ENCODE measurements around the gene TMEM183A.
A peak's percentile ranks its signal among the peaks of the same experiment; 100 is the strongest.

Gene TMEM183A

GRCh38 chr1:203046984-203047630, 39.9 kb downstream of the TMEM183A start:
- DNase-seq = no peak

GRCh38 chr1:203048086-203048485, 40.9 kb downstream of the TMEM183A start:
- no peak for DNase-seq

GRCh38 chr1:203048555-203049051, 41.4 kb downstream of the TMEM183A start:
- no peak for DNase-seq

DNA sequence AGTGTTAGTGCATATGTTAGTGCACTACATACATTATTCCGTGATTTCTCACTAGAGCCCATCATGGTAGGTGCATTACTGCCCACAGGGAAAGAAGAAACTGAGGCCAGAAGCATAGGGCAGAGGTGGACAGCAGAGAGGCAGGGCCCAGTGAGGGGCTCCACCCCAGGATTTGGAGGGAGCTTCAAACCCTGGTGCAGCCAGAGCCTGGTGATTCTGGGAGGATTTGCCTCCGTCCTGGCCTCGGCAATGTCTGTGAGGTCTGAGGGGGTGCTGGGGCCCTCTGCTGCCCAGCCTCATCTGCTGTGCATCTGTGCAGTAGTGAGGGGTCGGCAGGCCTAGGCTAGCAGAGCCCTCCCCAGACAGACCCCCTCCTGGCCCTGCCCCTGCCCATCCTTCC, 41.9 kb downstream of the TMEM183A start:
- no peak for DNase-seq

- DNase-seq = no peak
These were observed 42.5 kb downstream of the TMEM183A start for GRCh38 chr1:203049576-203050180.

DNA sequence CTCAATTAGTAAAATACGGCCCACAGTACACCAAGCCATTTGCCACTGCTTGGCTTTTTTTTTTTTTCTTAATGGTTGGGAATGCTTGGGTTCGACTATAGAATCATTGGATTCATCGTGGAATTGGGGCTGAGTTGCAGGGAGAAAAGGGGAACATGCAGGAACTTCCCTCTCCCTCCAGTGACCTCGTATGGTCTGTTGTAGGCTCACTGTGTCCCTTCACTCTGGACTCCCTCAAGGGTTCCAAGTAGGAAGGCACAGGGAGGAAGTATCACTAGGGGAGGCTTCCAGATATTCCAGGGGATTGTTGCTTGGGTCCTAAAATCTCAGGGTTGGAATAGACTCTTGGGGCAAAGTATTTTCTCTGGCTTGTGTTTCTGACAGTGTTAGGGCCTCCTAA, 43.7 kb downstream of the TMEM183A start:
- DNase-seq = no peak

GRCh38 chr1:203051841-203052324, 44.7 kb downstream of the TMEM183A start:
- peak; percentile 84 for DNase-seq

DNA sequence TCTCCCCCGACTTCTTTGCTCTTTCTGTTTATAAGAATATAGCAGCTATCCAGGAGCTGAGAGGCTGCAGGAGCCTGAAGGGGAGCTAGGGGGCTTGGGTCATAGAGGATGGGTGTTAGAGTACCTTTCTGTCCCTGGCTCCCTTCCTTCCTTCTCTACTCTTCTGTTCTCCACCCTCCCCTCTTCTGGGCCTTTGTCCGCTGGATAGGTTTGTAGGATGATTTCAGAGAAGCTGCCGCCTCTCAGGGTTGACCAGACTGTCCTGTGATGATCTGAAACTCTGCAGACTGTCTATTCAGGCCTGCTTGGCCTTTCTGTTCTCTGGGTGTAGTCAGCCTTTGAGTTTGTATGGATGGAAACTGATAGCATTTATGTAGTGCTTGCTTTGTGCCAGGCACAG, 45.4 kb downstream of the TMEM183A start:
- no peak for DNase-seq

DNA sequence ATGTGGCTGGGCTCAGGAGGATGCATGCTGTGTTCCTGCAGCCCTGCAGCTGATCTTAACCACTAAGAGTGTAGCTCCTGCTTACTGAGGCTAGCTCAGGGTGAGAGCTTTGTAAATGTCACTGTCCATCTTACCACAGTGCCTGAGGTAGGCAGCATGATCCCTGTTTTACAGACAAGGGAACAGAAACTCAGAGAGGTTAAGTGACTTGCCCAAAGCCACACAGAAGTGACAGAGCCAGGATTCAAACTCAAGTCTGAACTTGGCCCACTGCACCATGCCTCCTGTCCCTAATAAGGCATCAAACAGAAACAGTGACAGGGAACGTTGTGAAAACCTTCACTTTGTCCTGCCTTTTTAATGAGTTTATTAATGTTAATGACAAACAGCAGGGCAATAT, 47.0 kb downstream of the TMEM183A start:
- DNase-seq = no peak

DNA sequence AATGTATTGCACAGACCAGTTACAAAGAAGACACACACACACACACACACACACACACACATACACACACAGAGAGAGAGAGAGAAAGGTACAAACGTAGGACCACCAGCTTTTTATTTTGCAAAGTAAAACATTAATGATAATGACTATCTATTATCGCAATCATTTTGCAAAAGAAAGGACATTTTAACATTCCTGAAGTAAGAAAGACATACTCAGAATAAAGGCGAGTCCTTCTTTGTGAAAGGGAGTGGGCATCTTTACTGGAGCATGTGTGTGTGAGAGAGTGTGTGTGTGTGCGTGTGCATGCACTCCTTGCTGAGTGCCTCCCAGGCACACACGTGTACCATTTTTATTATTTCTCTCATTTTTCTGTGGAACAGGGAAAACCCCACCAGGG, 47.5 kb downstream of the TMEM183A start:
- DNase-seq = no peak

DNA sequence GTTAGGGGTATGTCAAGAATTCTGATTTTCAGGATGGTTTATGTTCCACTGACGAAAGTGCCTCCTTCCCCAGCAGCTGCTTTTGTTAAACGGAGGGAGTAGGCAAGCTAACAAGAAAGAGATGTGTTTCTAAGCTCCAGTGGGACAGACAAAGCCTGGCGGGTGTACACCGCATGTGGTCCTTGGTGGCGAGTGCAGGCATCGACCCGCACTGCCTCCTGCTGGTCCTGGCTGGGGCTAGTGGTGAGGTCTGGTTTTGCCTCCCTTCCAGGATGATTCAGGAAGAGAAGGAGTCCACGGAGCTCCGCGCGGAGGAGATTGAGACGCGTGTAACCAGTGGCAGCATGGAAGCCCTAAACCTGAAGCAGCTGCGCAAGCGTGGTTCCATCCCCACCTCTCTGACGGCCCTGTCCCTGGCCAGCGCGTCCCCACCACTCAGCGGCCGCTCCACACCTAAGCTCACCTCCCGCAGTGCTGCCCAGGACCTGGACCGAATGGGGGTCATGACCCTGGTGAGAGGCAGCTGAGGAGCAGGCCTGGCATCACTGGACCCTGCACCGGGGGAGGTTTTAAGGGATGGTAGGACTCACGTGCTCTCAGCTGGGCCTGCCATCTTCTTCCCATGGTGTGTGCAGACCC, 48.1 kb downstream of the TMEM183A start:
- no peak for DNase-seq

GRCh38 chr1:203056012-203056411, 48.8 kb downstream of the TMEM183A start:
- no peak for DNase-seq

DNA sequence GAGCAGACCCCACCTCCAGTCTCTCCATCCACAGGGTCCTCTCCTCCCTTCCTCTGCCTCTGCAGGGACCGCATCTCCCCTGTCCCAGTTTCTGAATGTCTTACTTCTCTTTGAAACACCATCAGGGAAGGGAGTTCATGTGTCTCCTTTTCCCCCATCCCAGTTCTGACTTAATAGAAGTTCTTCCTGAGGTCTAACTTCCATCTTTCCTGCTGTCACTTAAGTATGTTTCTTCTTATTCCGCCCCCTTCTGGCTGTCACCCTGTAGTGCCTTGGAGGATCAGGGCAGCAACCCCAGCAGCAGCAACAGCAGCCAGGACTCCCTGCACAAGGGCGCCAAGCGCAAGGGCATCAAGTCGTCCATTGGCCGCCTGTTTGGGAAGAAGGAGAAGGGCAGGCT, 49.3 kb downstream of the TMEM183A start:
- DNase-seq = no peak

GRCh38 chr1:203057911-203058675, 50.9 kb downstream of the TMEM183A start:
- DNase-seq = peak; percentile 64

DNA sequence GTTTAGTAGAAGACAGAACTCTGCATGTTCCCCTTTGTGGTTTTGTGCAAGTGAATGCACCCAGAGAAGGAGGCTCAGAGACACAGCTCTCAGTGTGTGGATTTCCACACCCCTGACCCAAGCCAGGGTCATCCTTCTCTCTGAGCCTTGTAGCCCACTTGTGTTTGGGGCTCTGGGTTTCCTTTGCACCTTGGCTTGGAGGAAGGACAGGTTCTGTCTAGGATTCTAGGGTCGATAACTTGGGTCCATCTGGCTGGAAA, 51.4 kb downstream of the TMEM183A start:
- no peak for DNase-seq

GRCh38 chr1:203059485-203059884, 52.3 kb downstream of the TMEM183A start:
- no peak for DNase-seq

- no peak for DNase-seq
These were observed 52.9 kb downstream of the TMEM183A start for GRCh38 chr1:203060115-203060514.

- no peak for DNase-seq
These were observed 56.1 kb downstream of the TMEM183A start for GRCh38 chr1:203063287-203063686.

- peak; percentile 62 for DNase-seq
These were observed 58.0 kb downstream of the TMEM183A start for GRCh38 chr1:203065191-203065590.

- no peak for DNase-seq
These were observed 58.8 kb downstream of the TMEM183A start for GRCh38 chr1:203065986-203066385.

- no peak for DNase-seq
These were observed 59.8 kb downstream of the TMEM183A start for GRCh38 chr1:203066965-203067364.

DNA sequence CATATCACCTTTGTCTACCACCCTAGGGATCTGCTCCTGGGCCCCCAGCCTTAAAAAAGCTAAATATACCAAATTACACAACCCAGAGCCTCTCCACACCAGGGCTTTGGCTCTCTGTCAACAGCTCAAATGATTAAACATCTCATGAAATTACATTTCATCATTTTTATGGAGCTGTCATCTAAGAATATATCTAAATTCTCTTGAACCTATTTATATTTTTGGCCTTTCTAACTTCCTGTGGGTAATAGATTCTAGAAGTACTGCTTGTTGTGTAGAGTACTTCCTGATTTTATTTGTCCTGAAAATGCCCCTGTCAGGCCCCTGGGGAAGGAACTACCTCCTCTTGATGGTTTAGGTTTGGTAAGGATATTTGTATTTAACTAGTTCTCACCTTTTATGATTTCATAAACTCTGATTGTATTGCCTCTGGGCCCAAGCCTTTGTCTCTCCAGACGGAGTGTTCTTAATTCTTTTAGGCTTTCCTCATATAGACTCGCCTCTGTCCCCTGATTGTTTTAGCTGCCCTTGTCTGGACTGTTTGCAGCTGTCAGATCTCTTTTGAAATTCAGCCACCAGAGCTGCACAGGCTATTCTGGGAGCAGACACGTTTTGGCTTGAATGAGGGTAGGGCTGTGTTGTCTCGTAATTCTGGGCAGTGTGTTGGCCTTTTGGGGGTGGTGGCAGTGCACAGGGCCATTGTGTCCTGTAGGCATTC, 62.0 kb downstream of the TMEM183A start:
- DNase-seq = peak; percentile 75

Measured in right hindlimb (tissue), 1 donor.